ENCODE measurements around the gene KIF20B. TPM values are rescaled to one million over a fixed set of nuclear protein-coding genes. Genes with fewer than 3 reads are reported as not detected.

KIF20B gene
- total and polyA plus RNA-seq, 2 of the 8 experiments (the other 6 are each of a cell fraction or from before 2014, with no cell fraction given) = 4.5 to 72.0 TPM

GRCh38 chr10:89697946-89698345, 3.4 kb upstream of the KIF20B start:
- Histone ChIP-seq H3K27ac (ENCODE audit: low read depth, low read length) (no peak overlapping the region), H3K18ac (ENCODE audit: extremely low read depth, low read length) (no peak overlapping the region), H3K56ac (replicated peaks; ENCODE audit: insufficient read length, low read depth, low read length) (no peak overlapping the region), H2BK12ac (ENCODE audit: low read depth, low read length) (no peak overlapping the region), H3K9ac (replicated peaks in 1 of 4; ENCODE audit: extremely low read depth in 1 of 4, low read depth in 3 of 4, low read length in 3 of 4) (no peak overlapping the region), H4K5ac (ENCODE audit: insufficient read length, low read depth, low read length) (no peak overlapping the region), H3K4me2 (ENCODE audit: insufficient read depth in 1 of 2, low read depth in 2 of 2, low read length in 2 of 2) (no peak overlapping the region), H3K4me3 (ENCODE audit: extremely low read depth in 1 of 4, insufficient read depth in 2 of 4, low read depth in 3 of 4, low read length in 4 of 4) (no peak overlapping the region), H2AK5ac (ENCODE audit: low read depth, low read length) (no peak overlapping the region), H3K4me1 (replicated peaks in 1 of 4; ENCODE audit: control insufficient read depth in 3 of 4, insufficient read depth in 4 of 4, low read length in 3 of 4) (peaks cover 0 to 4% (median 1%) of the 10 kb centered on the region in 4 experiments; a peak in 2 of 7 replicates), H3K79me1 (ENCODE audit: low read depth, low read length) (no peaks in the 10 kb centered on the region), H2BK20ac (ENCODE audit: low read length) (no peak overlapping the region), H2BK5ac (ENCODE audit: low read depth, low read length) (no peak overlapping the region), H3K14ac (ENCODE audit: insufficient read length) (no peak overlapping the region), H3K23ac (ENCODE audit: insufficient read length) (no peak overlapping the region), H2BK120ac (replicated peaks; ENCODE audit: low read depth, low read length) (no peak overlapping the region), H3K4ac (replicated peaks; ENCODE audit: insufficient read length, low read depth, low read length) (no peak overlapping the region), H2AFZ (ENCODE audit: low read length) (no peak overlapping the region), H3K9me3 (ENCODE audit: insufficient read depth in 2 of 2, low read depth in 1 of 2, low read length in 1 of 2) (no peaks in the 10 kb centered on the region), H3K36me3 (ENCODE audit: control insufficient read depth in 2 of 4, insufficient read depth in 4 of 4, low read length in 3 of 4) (no peaks in the 10 kb centered on the region), H3K23me2 (ENCODE audit: low read depth, low read length) (peaks cover 2% of the 10 kb centered on the region; the same call in 1 of the 2 replicates), H3K79me2 (ENCODE audit: control insufficient read depth in 1 of 2, insufficient read depth in 2 of 2, low read length in 2 of 2) (peaks cover 8 to 15% of the 10 kb centered on the region in 2 experiments), H4K8ac (ENCODE audit: extremely low read depth, insufficient read depth, low read length) (no peak overlapping the region), H2BK15ac (ENCODE audit: low read length) (no peak overlapping the region), H3K27me3 (replicated peaks in 1 of 4; ENCODE audit: control insufficient read depth in 3 of 4, extremely low read depth in 1 of 4, insufficient read depth in 3 of 4, low read length in 3 of 4) (no peaks in the 10 kb centered on the region), H4K91ac (replicated peaks; ENCODE audit: insufficient read length, low read length) (no peak overlapping the region), H4K20me1 (replicated peaks in 1 of 2; ENCODE audit: control insufficient read depth in 1 of 2, insufficient read depth in 2 of 2, low read length in 2 of 2) (peaks cover 2 to 3% of the 10 kb centered on the region in 2 experiments)
- TF ChIP-seq ATF3 (IDR thresholded peaks at IDR 0.05; ENCODE audit: insufficient read depth, low read depth, low read length) = no peak
- 90% methylated on average over 3 of the region's 3 CpGs; no CpG with 5 or more reads in 1 of the 2 experiments for WGBS, 2 experiments (ENCODE audit: extremely low coverage in 1 of 2, insufficient coverage in 1 of 2, insufficient read length in 1 of 2, insufficient replicate concordance in 2 of 2, low coverage in 1 of 2, low lambda C conversion rate in 2 of 2, missing lambda C conversion rate in 1 of 2)
- CTCF ChIA-PET (ENCODE audit: partially characterized antibody) = no interaction called here
- FAIRE-seq (no peak), DNase-seq (ENCODE audit: low read depth in 1 of 2, low spot score in 2 of 2) (no peak)
- POLR2A ChIA-PET (ENCODE audit: partially characterized antibody) = interaction anchor here (1.5 to 2.0 kb wide), 2 partner anchors 52 to 54 kb away, joined by 8 to 12 read pairs; no protein-coding TSS in a partner anchor
